ENCODE data around the gene WNT9A.
"Not testable (repeated sequence)": the region's sequence is repeated elsewhere in the genome, so short reads cannot be mapped to it uniquely, and the experiment has no call there.

WNT9A gene

GRCh38 chr1:227917081-227917950 lies 30.4 kb downstream of the WNT9A start:
- H3K9ac ChIP-seq (ENCODE audit: low read length) = no peak overlapping the region
- no peaks in the 10 kb centered on the region for H3K36me3 ChIP-seq (ENCODE audit: control insufficient read depth, insufficient read depth, low read length)
- no peaks in the 10 kb centered on the region for H3K27me3 ChIP-seq (ENCODE audit: control insufficient read depth, insufficient read depth, low read length)
- no peaks in the 10 kb centered on the region for H3K9me3 ChIP-seq (ENCODE audit: control insufficient read depth, low read length)
- H3K4me1 ChIP-seq (ENCODE audit: control insufficient read depth, insufficient read depth, low read length) = peaks cover 5% of the 10 kb centered on the region
- H3K4me3 ChIP-seq (ENCODE audit: low read length) = no peak overlapping the region

- no peak overlapping the region for H3K9ac ChIP-seq (ENCODE audit: low read length)
- no peak overlapping the region for H3K4me3 ChIP-seq (ENCODE audit: low read length)
- no peaks in the 10 kb centered on the region for H3K27me3 ChIP-seq (ENCODE audit: control insufficient read depth, insufficient read depth, low read length)
- peaks cover 5% of the 10 kb centered on the region for H3K4me1 ChIP-seq (ENCODE audit: control insufficient read depth, insufficient read depth, low read length)
- no peaks in the 10 kb centered on the region for H3K36me3 ChIP-seq (ENCODE audit: control insufficient read depth, insufficient read depth, low read length)
- H3K9me3 ChIP-seq (ENCODE audit: control insufficient read depth, low read length) = no peaks in the 10 kb centered on the region
Measured at GRCh38 chr1:227916655-227917054, 31.1 kb downstream of the WNT9A start.

DNA sequence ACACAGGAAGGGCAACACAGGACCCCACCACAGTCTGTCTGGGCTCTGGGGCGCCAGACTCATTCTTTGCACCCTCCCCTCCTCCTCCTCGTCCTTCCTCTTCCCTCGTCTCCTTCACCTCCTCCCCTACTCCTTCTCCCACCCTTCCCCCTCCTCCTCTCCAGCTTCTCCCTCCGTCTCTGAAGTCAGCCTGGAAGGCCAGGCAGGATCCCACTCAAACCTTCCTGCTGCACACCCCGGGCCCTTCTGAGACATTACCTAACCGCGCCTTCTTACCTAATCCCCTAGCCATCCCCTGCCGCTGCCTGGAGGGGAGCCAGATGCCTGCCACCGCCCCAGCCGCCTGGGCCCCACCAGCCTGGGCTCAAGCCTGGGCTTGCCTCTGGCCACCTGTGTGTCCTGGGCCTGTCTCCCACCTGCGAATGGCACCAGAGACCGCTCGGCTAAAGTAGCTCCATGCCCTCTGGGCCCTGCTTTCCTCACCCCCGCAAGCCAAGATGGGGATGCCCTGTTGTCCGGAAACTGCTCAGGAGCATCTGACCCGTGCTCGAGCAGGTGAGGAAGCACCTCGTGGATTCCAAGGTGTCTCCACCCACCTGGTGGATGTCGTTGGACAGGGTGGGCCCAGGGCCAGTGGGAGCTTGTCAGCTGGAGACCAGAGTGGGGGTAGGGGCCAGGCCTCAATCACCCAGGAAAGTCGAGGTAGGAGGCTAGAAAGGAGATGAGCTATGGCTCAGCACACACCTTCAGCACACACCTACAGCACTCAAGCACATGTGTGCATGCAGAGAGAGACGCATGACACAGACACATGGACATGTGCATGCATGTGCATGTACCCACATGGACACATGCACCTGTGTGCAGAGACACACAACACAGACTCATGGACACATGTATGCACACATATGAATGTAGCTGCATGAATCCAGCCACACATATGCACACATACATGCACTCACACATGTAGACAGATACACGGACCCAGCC lies 31.9 kb downstream of the WNT9A start:
- H3K27me3 ChIP-seq (ENCODE audit: control insufficient read depth, insufficient read depth, low read length) = no peaks in the 10 kb centered on the region
- H3K4me3 ChIP-seq (ENCODE audit: low read length) = no peak overlapping the region
- H3K9ac ChIP-seq (ENCODE audit: low read length) = no peak overlapping the region
- no peaks in the 10 kb centered on the region for H3K36me3 ChIP-seq (ENCODE audit: control insufficient read depth, insufficient read depth, low read length)
- H3K4me1 ChIP-seq (ENCODE audit: control insufficient read depth, insufficient read depth, low read length) = peaks cover 5% of the 10 kb centered on the region
- H3K9me3 ChIP-seq (ENCODE audit: control insufficient read depth, low read length) = no peaks in the 10 kb centered on the region

DNA sequence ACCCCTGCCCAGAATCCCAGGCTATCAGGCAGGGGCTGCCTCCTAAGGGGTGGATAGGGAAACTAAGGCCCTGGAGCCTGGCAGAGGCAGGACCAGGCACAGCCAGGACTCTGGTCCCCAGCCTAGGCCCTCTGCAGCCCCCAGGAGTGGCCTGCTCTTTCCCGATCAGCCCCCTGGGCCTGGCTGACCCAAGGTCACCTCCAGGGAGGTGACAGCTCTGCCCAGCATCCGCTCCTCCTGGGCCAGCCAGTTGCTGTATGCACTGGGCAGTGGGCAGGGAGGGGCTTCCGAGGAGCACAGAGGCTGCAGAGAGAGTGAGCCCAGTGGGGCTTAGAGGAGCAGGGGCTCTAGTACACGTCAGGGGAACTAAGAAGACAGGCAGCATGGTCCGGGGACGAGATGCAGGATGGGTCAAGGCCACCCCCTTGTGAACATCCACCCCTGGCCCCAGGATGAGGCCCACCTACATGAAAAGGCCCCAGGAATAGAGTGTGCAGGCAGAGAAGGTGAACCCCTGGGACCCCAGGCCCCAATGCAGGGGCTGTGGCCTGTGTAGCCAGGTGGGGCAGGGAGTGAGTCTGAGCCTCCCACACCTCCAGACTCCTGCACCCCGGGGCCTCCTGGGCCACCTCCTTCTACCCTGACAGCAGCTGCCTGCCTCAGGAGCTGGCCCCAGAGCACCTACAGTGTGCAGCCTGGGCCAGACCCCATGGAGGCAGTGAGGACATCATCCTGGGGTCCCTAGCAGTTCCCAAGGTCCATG lies 32.8 kb downstream of the WNT9A start:
- H3K27me3 ChIP-seq (ENCODE audit: control insufficient read depth, insufficient read depth, low read length) = no peaks in the 10 kb centered on the region
- H3K4me1 ChIP-seq (ENCODE audit: control insufficient read depth, insufficient read depth, low read length) = peaks cover 5% of the 10 kb centered on the region
- H3K4me3 ChIP-seq (ENCODE audit: low read length) = no peak overlapping the region
- H3K9me3 ChIP-seq (ENCODE audit: control insufficient read depth, low read length) = no peaks in the 10 kb centered on the region
- H3K9ac ChIP-seq (ENCODE audit: low read length) = no peak overlapping the region
- H3K36me3 ChIP-seq (ENCODE audit: control insufficient read depth, insufficient read depth, low read length) = no peaks in the 10 kb centered on the region

- H3K9ac ChIP-seq (ENCODE audit: low read length) = no peak overlapping the region
- peaks cover 5% of the 10 kb centered on the region for H3K4me1 ChIP-seq (ENCODE audit: control insufficient read depth, insufficient read depth, low read length)
- no peak overlapping the region for H3K4me3 ChIP-seq (ENCODE audit: low read length)
Measured at GRCh38 chr1:227913764-227914721, 33.7 kb downstream of the WNT9A start.

DNA sequence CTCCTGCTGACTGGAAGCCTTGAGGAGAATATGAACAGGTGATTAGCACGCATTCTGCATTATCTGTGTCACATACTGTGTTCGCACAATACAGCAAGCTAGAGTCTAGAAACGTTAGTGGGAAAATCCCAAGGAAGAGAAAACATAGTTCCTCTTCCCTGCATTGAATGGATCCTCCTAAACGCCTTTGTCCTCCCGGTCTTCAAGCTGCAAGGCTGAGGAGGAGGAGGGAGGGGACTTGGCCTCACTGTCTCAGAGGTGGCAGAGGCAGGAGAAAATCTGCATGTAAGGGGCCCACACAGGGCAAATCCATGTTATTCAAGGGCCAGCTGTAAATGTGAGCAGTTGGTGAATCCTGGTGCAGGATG lies 34.4 kb downstream of the WNT9A start:
- Histone ChIP-seq H3K27me3 (ENCODE audit: control insufficient read depth, insufficient read depth, low read length) (no peaks in the 10 kb centered on the region), H3K4me1 (ENCODE audit: control insufficient read depth, insufficient read depth, low read length) (peaks cover 5% of the 10 kb centered on the region), H3K4me3 (ENCODE audit: low read length) (no peak overlapping the region), H3K9me3 (ENCODE audit: control insufficient read depth, low read length) (no peaks in the 10 kb centered on the region), H3K36me3 (ENCODE audit: control insufficient read depth, insufficient read depth, low read length) (no peaks in the 10 kb centered on the region), H3K9ac (ENCODE audit: low read length) (no peak overlapping the region)

More at GRCh38 chr1:227913764-227914721, 33.7 kb downstream of the WNT9A start:
- Histone ChIP-seq H3K36me3 (ENCODE audit: control insufficient read depth, insufficient read depth, low read length) (no peaks in the 10 kb centered on the region), H3K27me3 (ENCODE audit: control insufficient read depth, insufficient read depth, low read length) (no peaks in the 10 kb centered on the region), H3K9me3 (ENCODE audit: control insufficient read depth, low read length) (no peaks in the 10 kb centered on the region)

GRCh38 chr1:227912866-227913265 lies 34.9 kb downstream of the WNT9A start:
- Histone ChIP-seq H3K27me3 (ENCODE audit: control insufficient read depth, insufficient read depth, low read length) (no peaks in the 10 kb centered on the region), H3K4me3 (ENCODE audit: low read length) (no peak overlapping the region), H3K9me3 (ENCODE audit: control insufficient read depth, low read length) (no peaks in the 10 kb centered on the region), H3K36me3 (ENCODE audit: control insufficient read depth, insufficient read depth, low read length) (no peaks in the 10 kb centered on the region), H3K9ac (ENCODE audit: low read length) (no peak overlapping the region), H3K4me1 (ENCODE audit: control insufficient read depth, insufficient read depth, low read length) (peaks cover 5% of the 10 kb centered on the region)

DNA sequence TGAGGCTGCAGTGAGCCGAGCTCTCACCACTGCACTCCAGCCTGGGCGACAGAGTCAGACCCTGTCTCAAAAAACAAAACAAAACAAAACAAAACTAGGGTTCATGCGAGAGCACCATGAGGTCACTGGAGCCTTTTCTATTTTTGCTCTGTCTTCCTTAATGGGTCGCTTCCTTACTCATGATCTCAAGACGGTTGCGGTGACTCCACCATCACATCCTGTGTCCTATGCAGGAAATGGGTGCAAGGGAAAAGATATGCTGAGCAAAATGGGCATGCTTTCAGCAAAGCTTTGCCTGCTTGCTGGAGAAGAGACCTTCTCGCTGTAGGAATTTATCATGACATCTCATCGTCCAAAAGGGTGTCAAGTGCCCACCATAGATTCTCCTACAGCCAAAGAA lies 36.4 kb downstream of the WNT9A start:
- Histone ChIP-seq H3K36me3 (ENCODE audit: control insufficient read depth, insufficient read depth, low read length) (no peaks in the 10 kb centered on the region), H3K9me3 (ENCODE audit: control insufficient read depth, low read length) (no peaks in the 10 kb centered on the region), H3K4me1 (ENCODE audit: control insufficient read depth, insufficient read depth, low read length) (peaks cover 5% of the 10 kb centered on the region), H3K4me3 (ENCODE audit: low read length) (no peak overlapping the region), H3K27me3 (ENCODE audit: control insufficient read depth, insufficient read depth, low read length) (no peaks in the 10 kb centered on the region), H3K9ac (ENCODE audit: low read length) (no peak overlapping the region)

GRCh38 chr1:227910511-227911153 lies 37.1 kb downstream of the WNT9A start:
- H3K4me1 ChIP-seq (ENCODE audit: control insufficient read depth, insufficient read depth, low read length) = peaks cover 5% of the 10 kb centered on the region
- no peaks in the 10 kb centered on the region for H3K36me3 ChIP-seq (ENCODE audit: control insufficient read depth, insufficient read depth, low read length)
- H3K9ac ChIP-seq (ENCODE audit: low read length) = no peak overlapping the region
- H3K4me3 ChIP-seq (ENCODE audit: low read length) = no peak overlapping the region
- H3K9me3 ChIP-seq (ENCODE audit: control insufficient read depth, low read length) = no peaks in the 10 kb centered on the region
- H3K27me3 ChIP-seq (ENCODE audit: control insufficient read depth, insufficient read depth, low read length) = no peaks in the 10 kb centered on the region

DNA sequence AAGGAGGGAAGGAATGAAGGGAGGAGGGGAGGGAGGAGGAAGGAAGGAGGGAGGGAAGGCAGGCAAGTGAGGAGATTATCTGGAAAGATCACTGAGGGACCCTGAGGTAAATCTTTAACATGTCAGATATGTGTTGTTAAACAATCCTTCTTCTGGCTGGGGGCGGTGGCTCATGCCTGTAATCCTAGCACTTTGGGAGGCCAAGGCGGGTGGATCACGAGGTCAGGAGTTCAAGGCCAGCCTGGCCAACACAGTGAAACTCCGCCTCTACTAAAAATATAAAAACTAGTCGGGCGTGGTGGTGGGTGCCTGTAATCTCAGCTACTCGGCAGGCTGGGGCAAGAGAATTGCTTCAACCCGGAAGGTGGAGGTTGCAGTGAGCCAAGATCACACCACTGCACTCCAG lies 37.8 kb downstream of the WNT9A start:
- not testable (repeated sequence) for H3K9ac ChIP-seq (ENCODE audit: low read length); H3K4me1 ChIP-seq (ENCODE audit: control insufficient read depth, insufficient read depth, low read length); H3K9me3 ChIP-seq (ENCODE audit: control insufficient read depth, low read length); H3K4me3 ChIP-seq (ENCODE audit: low read length); H3K36me3 ChIP-seq (ENCODE audit: control insufficient read depth, insufficient read depth, low read length); H3K27me3 ChIP-seq (ENCODE audit: control insufficient read depth, insufficient read depth, low read length)

All from mucosa of stomach (tissue), 1 donor.